ENCODE results near the gene DNMT3B.
A peak's percentile ranks its signal among the peaks of the same experiment; 100 is the strongest.
"Not testable (repeated sequence)": the region's sequence is repeated elsewhere in the genome, so short reads cannot be mapped to it uniquely, and the experiment has no call there.

Gene DNMT3B

GRCh38 chr20:32761831-32762753, at the start of gene DNMT3B:
TSS of gene DNMT3B (plus strand) at chr20:32762385. CDS start at chr20:32780324, 17,939 bp downstream.
- DNase-seq = peak; percentile 26

- DNase-seq = no peak
Observed at GRCh38 chr20:32718749-32719348, 43.3 kb upstream of the DNMT3B start.

GRCh38 chr20:32727683-32728082, 34.5 kb upstream of the DNMT3B start:
- no peak for DNase-seq

DNA sequence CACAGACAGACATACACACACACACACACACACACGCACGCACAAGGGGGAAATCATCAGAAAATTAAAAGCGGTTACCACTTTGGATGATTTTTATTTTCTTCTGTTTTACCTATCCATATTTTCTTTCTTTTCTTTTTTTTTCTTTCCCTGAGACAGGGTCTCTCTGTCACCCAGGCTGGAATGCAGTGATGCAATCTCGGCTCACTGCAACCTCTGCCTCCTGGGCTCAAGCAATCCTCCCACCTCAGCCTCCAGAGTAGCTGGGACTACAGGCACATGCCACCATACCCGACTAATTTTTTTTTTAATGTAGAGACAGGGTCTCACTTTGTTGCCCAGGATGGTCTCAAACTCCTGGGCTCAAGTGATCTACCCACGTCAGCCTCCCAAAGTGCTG, 33.8 kb upstream of the DNMT3B start:
- DNase-seq = not testable (repeated sequence)

GRCh38 chr20:32729334-32729733, 32.9 kb upstream of the DNMT3B start:
- DNase-seq = not testable (repeated sequence)

DNA sequence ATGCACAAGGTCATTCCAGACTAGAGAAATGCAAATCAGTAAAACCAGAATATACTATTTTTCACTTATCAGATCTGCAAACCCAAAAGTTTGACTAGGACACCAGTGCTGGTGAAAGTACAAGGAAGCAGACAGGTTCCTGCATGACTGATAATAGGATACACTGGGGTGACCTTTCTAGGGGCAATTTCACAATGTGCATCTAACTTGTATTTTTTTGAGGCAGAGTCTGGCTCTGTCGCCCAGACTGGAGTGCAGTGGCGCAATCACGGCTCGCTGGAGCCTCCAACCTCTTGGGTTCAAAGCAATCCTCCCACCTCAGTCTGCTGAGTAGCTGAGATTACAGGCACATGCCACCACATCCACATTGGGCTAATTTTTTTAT, 30.3 kb upstream of the DNMT3B start:
- DNase-seq = no peak

DNA sequence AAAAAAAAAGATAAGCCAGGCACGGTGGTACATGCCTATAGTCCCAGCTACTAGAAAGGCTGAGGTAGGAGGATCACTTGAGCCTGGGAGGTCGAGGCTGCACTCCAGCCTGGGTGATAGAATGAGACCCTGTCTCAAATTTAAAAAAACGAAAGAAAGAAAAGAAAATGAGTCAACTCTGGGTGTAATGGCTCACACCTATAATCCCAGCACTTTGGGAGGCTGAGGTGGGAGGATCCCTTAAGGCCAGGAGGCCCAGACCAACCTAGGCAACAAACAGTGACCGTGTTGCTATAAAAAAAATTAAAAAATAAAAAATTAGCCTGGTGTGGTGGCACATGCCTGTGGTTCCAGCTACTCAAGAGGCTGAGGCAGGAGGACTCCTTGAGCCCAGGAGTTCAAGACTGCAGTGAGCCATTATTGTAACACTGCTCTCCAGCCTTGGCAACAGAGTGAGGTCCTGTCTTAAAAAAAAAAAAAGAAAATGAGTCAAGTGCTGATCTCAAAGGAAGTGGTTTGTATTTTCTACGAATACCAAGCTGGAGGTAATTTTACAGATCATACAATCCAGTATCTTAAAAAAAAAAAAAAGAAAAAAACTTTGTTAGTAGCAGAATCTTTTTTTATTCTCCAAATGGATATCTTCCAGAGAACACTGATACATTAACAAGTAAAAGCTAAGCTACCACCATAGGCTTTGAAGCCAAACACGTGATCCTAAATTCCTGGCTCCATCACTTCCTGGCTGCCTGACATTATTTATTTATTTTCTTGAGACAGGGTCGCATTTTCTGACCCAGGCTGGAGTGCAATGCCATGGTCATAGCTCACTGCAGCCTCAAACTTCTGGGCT, 24.6 kb upstream of the DNMT3B start:
- no peak for DNase-seq

DNA sequence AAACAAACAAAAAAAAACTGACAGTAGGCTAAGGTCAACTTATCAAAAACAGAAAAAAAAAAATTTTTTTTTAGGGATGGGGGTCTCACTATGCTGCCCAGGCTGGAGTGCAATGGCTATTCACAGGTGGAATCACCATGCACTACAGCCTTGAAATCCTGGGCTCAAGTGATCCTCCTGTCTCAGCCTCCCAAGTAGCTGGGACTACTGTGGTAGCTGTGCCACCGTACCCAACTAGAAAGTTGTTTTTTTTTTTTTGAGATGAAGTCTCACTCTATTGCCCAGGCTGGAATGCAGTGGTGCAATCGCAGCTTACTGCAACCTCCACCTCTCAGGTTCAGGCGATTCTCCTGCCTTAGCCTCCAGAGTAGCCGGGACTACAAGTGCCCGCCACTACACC, 21.0 kb upstream of the DNMT3B start:
- no peak for DNase-seq

GRCh38 chr20:32742322-32743236, 19.6 kb upstream of the DNMT3B start:
- DNase-seq = no peak

DNA sequence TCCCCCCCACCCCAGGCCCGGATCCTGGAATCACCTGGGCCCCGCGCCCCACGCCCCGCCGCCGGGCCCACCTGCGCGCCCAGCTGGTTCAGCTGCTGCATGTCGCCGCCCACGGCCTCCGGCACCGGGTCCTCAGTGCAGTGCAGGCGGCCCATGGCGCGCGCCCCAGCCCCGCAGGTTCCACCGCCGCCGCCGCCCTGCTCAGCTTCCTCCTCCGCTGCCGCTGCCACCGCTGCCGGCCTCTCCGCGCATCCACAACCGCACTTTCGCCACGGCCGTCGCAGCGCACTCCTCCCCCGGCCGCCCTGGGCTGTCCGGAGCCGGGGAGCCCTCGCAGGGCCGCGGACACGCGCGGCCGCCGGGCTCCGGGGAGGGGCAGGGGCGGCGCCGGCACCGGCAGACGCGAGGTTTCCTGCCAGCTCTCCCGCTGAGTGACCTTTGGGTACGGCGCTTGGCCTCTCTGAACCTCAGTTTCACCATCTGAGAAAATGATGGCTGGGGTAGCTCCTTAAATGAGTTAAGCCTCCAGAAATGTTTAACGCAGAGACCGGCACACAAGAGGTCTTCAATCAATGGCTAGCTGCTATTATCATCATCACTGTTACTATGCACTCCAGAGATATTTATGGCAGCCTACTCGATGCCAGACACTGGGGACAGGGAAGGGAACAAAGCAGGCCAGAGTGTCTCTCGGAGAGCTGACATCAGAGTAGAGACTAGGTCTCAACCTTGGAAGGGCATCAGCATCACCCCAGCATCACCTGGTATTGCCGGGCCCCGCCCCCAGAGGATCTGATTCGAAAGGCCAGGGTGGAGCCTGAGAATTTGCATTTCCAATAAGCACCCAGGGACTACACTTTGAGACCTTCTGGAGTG, 18.7 kb upstream of the DNMT3B start, which contains the start of gene COMMD7:
TSS of gene COMMD7 (minus strand) at position 231 of the 876 bp plus-strand sequence. CDS start at position 155, 76 bp downstream.
- DNase-seq = peak; percentile 41

GRCh38 chr20:32749914-32750637, 12.1 kb upstream of the DNMT3B start:
- DNase-seq = no peak

DNA sequence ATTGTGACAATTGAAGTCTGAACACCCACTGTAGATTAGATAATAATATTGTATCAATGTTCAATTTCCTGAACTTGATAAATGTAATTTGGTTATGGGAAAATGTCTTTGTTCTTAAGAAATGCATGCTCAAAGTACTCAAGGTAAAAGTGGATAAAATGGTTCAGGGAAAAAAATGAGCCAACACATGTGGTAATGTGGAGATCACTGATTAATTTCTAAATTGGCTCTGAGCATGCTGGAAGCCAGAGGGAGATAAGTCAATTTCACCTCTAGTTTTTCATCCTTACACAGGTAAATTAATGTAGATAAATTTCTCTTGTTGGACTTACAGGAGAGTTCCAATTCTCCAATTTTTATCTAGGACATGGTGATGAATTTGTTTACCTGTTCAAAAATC, 10.9 kb upstream of the DNMT3B start:
- DNase-seq = no peak

DNA sequence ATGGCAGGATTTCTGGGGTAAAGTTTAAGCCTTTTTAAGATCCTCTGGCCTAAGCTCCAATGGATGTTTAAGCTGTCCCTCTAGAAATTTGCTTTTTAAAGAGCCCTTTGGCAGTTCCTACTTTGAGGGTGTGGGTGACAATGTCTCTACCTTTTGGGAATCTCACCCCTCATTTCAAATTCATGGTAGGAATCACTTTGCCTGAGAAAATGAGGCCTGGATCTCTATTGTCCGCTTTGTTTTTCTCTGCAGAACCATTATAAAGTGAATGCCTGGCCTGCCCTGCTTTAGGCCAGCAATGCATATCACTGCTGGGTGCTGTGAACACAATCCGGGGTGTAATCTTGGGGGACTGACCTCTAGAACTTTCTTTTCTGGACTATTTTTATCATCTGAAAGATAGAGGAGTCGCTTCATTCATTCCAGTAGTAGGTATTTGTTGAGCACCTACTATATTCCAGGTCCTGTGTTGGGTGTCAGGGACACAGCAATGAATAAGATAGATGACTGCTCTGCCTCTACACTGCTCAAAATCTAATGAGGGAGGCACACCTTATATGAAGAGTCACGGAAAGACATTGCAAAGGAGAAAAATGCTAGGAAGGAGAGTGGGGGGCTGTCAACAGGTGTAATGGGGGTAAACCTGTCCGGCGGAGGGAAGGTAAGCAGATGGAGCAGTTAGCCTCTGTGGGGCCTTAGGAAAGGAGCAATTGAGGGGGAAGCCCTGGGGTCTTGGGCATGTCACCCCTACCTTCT, 10.3 kb upstream of the DNMT3B start:
- no peak for DNase-seq

GRCh38 chr20:32752458-32753250, 9.5 kb upstream of the DNMT3B start:
- no peak for DNase-seq

GRCh38 chr20:32753731-32754130, 8.5 kb upstream of the DNMT3B start:
- DNase-seq = no peak

- no peak for DNase-seq
Observed at GRCh38 chr20:32756156-32756555, 6.0 kb upstream of the DNMT3B start.

DNA sequence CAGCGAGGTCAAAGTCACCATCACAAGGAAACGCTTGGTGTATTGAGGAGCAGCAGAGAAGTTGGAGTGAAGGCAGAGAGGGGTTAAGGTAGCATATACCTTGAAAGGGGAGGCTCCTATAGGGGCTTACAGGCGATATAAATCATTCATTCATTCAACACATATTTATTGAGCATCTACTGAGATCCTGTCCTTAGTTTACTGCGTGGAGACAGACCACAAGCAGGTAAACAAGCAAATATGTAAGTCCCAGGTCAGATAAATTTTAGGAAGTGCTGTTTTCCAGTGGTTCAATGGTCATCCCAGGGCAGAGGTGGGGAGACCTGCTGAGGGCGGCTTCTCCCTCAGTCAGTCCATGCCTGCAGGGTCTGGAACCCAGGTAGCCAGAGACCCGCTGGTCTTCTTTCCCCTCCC, 761 bp upstream of the DNMT3B start:
- DNase-seq = no peak

DNA sequence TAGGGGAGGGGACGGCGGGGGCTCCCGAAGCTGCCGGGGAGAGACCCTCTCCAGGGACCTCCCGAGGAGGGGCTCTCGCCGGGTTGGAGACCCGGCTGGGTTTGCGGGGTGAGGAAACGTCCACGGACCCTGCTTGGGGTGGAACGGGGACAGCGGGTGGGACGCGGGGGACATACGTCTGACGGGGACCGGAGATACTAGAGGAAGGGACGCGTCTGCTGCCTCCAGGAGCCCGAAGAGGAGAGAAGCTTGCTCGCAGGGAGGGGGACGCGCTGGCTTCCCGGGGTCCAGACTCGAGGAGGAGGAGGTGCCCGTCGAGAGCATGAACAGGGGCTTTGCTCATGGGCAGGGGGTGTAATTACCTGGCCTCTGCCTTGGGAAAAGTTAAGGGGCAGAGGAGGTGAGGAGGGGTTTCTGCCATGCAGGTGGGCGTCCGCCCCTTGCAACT, 593 bp downstream of the DNMT3B start:
- no peak for DNase-seq

Data from NCI-H1048 (cell line).